SK-N-MC (cell line): ENCODE measurements around the gene ZNF234.
"Not testable (repeated sequence)": the region's sequence is repeated elsewhere in the genome, so short reads cannot be mapped to it uniquely, and the experiment has no call there.

Experiments
- DNase-seq: peaks from one replicate; pipeline ENCODE4 v3.0.0-alpha.2; 2011; ENCODE audit warnings: low read depth, low spot score
- H3K27ac ChIP-seq: fragments of 200-600 bp; sonication (generic); 2 replicates; pipeline ENCODE4 v1.5.1; 2016; ENCODE audit warnings: mixed run types
- H3K36me3 ChIP-seq: fragments of 200-600 bp; sonication (generic); 2 replicates; pipeline ENCODE4 v1.6.1; 2017; ENCODE audit warnings: antibody characterized with exemption, low read length, mixed read lengths; ENCODE audit not compliant: insufficient read depth
- H3K4me3 ChIP-seq: fragments of 200-600 bp; sonication (generic); 2 replicates; pipeline ENCODE4 v1.5.1; 2016
- H3K9ac ChIP-seq: fragments of 200-600 bp; sonication (generic); 2 replicates; pipeline ENCODE4 v1.8.0; 2017; ENCODE audit warnings: mixed run types, mixed read lengths; ENCODE audit not compliant: insufficient read length
- H3K9me3 ChIP-seq: fragments of 200-600 bp; sonication (generic); 2 replicates; pipeline ENCODE4 v1.6.1; 2017; ENCODE audit warnings: low read depth, mild to moderate bottlenecking, antibody characterized with exemption, low read length, moderate library complexity, mixed read lengths
- EZH2 ChIP-seq: fragments of 200-600 bp; sonication (generic); IDR thresholded peaks from one replicate; pipeline ENCODE4 v1.6.1; 2017; ENCODE audit warnings: antibody characterized with exemption
- FOXP2 ChIP-seq: optimal IDR thresholded peaks from 2 replicates; pipeline ENCODE3; 2011; ENCODE audit warnings: mild to moderate bottlenecking, moderate library complexity; ENCODE audit not compliant: insufficient read depth; ENCODE audit errors: extremely low read length, control extremely low read depth
- POLR2AphosphoS5 ChIP-seq: IDR thresholded peaks from 2 replicates; pipeline ENCODE4 v1.6.1; 2012; ENCODE audit warnings: mild to moderate bottlenecking, low read depth, low read length, borderline replicate concordance

Gene ZNF234

GRCh38 chr19:44202470-44202869, 61.1 kb downstream of the ZNF234 start:
- no peak for TF ChIP-seq POLR2AphosphoS5
- TF ChIP-seq FOXP2 = no peak
- no peak for TF ChIP-seq EZH2
- Histone ChIP-seq H3K4me3 (no peak overlapping the region), H3K36me3 (no peaks in the 10 kb centered on the region), H3K9ac (no peak overlapping the region), H3K9me3 (no peaks in the 10 kb centered on the region), H3K27ac (no peak overlapping the region)
- DNase-seq = no peak

GRCh38 chr19:44202974-44203373, 61.6 kb downstream of the ZNF234 start:
- TF ChIP-seq EZH2 (no peak), FOXP2 (no peak), POLR2AphosphoS5 (no peak)
- Histone ChIP-seq H3K9me3 (no peaks in the 10 kb centered on the region), H3K9ac (no peak overlapping the region), H3K27ac (no peak overlapping the region), H3K4me3 (no peak overlapping the region), H3K36me3 (no peaks in the 10 kb centered on the region)
- no peak for DNase-seq

- H3K9ac ChIP-seq, H3K36me3 ChIP-seq, H3K9me3 ChIP-seq, H3K27ac ChIP-seq, H3K4me3 ChIP-seq, DNase-seq: not testable (repeated sequence)
Observed at GRCh38 chr19:44203877-44204276, 62.5 kb downstream of the ZNF234 start.

- Histone ChIP-seq H3K4me3 (no peak overlapping the region), H3K9ac (no peak overlapping the region), H3K36me3 (no peaks in the 10 kb centered on the region), H3K9me3 (no peaks in the 10 kb centered on the region), H3K27ac (no peak overlapping the region)
- DNase-seq = no peak
- TF ChIP-seq POLR2AphosphoS5 = no peak
- TF ChIP-seq EZH2 = no peak
- no peak for TF ChIP-seq FOXP2
Observed at GRCh38 chr19:44204772-44205171, 63.4 kb downstream of the ZNF234 start.

- Histone ChIP-seq H3K36me3 (no peaks in the 10 kb centered on the region), H3K27ac (peak overlapping the region; percentile 86), H3K9me3 (peaks cover 3% of the 10 kb centered on the region; the same call in 1 of the 2 replicates), H3K9ac (peak overlapping the region; percentile 94), H3K4me3 (peak overlapping the region; percentile 88)
- DNase-seq = peak; percentile 95
- no peak for TF ChIP-seq EZH2
- peak; percentile 81 for TF ChIP-seq POLR2AphosphoS5
- TF ChIP-seq FOXP2 = peak; percentile 19
Observed at GRCh38 chr19:44207126-44207803, 65.9 kb downstream of the ZNF234 start.
